ENCODE measurements around the gene LRP1B. TPM values are rescaled to one million over a fixed set of nuclear protein-coding genes. Genes with fewer than 3 reads are reported as not detected.

Gene LRP1B
- total RNA-seq, 1 donor from 2014 or later = 0.38 TPM

GRCh38 chr2:141814150-141814549 is 316.7 kb downstream of the LRP1B start:
- H3K36me3 ChIP-seq (ENCODE audit: control insufficient read depth, insufficient read depth, low read length) = no peaks in the 10 kb centered on the region
- DNase-seq (ENCODE audit: low read depth) = no peak
- no peak for TF ChIP-seq CTCF (IDR thresholded peaks at IDR 0.05; ENCODE audit: insufficient read depth, low read length, poor library complexity, severe bottlenecking)
- no peaks in the 10 kb centered on the region for H3K27me3 ChIP-seq (ENCODE audit: control insufficient read depth, insufficient read depth, low read length)
- H3K4me3 ChIP-seq (ENCODE audit: low read depth, low read length) = no peak overlapping the region

- DNase-seq (ENCODE audit: low read depth) = no peak
- Histone ChIP-seq H3K4me3 (ENCODE audit: low read depth, low read length) (no peak overlapping the region), H3K36me3 (ENCODE audit: control insufficient read depth, insufficient read depth, low read length) (no peaks in the 10 kb centered on the region), H3K27me3 (ENCODE audit: control insufficient read depth, insufficient read depth, low read length) (no peaks in the 10 kb centered on the region)
- no peak for TF ChIP-seq CTCF (IDR thresholded peaks at IDR 0.05; ENCODE audit: insufficient read depth, low read length, poor library complexity, severe bottlenecking)
Observed at GRCh38 chr2:141810148-141810547, 320.7 kb downstream of the LRP1B start.

- Histone ChIP-seq H3K4me3 (ENCODE audit: low read depth, low read length) (no peak overlapping the region), H3K36me3 (ENCODE audit: control insufficient read depth, insufficient read depth, low read length) (no peaks in the 10 kb centered on the region), H3K27me3 (ENCODE audit: control insufficient read depth, insufficient read depth, low read length) (no peaks in the 10 kb centered on the region)
- no peak for DNase-seq (ENCODE audit: low read depth)
- no peak for TF ChIP-seq CTCF (IDR thresholded peaks at IDR 0.05; ENCODE audit: insufficient read depth, low read length, poor library complexity, severe bottlenecking)
Observed at GRCh38 chr2:141806090-141806489, 324.7 kb downstream of the LRP1B start.

- TF ChIP-seq CTCF (IDR thresholded peaks at IDR 0.05; ENCODE audit: insufficient read depth, low read length, poor library complexity, severe bottlenecking) = no peak
- H3K27me3 ChIP-seq (ENCODE audit: control insufficient read depth, insufficient read depth, low read length) = no peaks in the 10 kb centered on the region
- DNase-seq (ENCODE audit: low read depth) = no peak
- no peaks in the 10 kb centered on the region for H3K36me3 ChIP-seq (ENCODE audit: control insufficient read depth, insufficient read depth, low read length)
- no peak overlapping the region for H3K4me3 ChIP-seq (ENCODE audit: low read depth, low read length)
Observed at GRCh38 chr2:141805302-141805701, 325.5 kb downstream of the LRP1B start.

GRCh38 chr2:141796449-141796848 is 334.4 kb downstream of the LRP1B start:
- DNase-seq (ENCODE audit: low read depth) = no peak
- no peaks in the 10 kb centered on the region for H3K27me3 ChIP-seq (ENCODE audit: control insufficient read depth, insufficient read depth, low read length)
- TF ChIP-seq CTCF (IDR thresholded peaks at IDR 0.05; ENCODE audit: insufficient read depth, low read length, poor library complexity, severe bottlenecking) = no peak
- H3K36me3 ChIP-seq (ENCODE audit: control insufficient read depth, insufficient read depth, low read length) = no peaks in the 10 kb centered on the region
- no peak overlapping the region for H3K4me3 ChIP-seq (ENCODE audit: low read depth, low read length)

GRCh38 chr2:141791521-141791920 is 339.3 kb downstream of the LRP1B start:
- no peak for DNase-seq (ENCODE audit: low read depth)
- TF ChIP-seq CTCF (IDR thresholded peaks at IDR 0.05; ENCODE audit: insufficient read depth, low read length, poor library complexity, severe bottlenecking) = no peak
- Histone ChIP-seq H3K27me3 (ENCODE audit: control insufficient read depth, insufficient read depth, low read length) (no peaks in the 10 kb centered on the region), H3K4me3 (ENCODE audit: low read depth, low read length) (no peak overlapping the region), H3K36me3 (ENCODE audit: control insufficient read depth, insufficient read depth, low read length) (no peaks in the 10 kb centered on the region)

Measured in kidney epithelial cell (primary cell).